ENCODE results near the gene CELF2. TPM values are rescaled to one million over a fixed set of nuclear protein-coding genes. Genes with fewer than 3 reads are reported as not detected.
A peak's percentile ranks its signal among the peaks of the same experiment; 100 is the strongest.

The CELF2 gene
- total and polyA plus RNA-seq, 2 of the 4 experiments (the other 2 are of a cell fraction): 3.5 to 6.6 TPM

DNA sequence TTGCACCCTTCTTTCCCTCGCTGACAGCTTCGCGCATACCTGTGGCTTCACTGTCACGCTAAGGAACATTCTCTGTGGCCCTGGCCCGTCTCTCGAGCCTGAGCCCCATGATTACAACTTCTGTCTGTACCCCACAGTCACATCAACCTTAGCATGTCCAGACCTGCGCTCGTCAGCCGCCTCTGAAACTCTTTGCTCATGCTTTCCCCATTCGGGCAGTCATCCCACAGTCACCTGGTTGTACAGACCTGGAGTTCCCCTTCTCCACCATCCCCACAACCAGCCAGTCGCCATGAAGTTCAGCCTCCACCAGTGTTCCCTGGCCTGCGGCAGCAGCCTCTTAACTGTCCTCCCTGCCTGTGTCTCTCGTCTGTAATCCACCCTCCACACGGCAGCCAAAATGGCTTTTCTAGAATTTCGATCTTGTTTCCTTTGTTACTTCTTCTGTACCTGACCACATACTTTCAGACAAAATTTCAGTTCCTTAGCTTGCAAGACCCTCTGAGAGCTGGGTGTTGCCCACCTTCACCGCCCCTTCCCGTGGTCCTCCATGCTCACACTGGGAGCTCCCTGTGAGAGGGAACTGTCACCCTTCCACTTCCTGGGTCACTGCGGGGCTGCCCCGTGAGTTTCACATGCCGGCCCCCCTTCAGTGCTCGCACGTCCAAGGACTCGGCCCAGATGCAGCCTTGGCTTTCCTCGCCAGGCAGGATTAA is 229.2 kb downstream of the CELF2 start:
- Histone ChIP-seq H3K9me1 (ENCODE audit: insufficient read depth, low read length) (no peaks in the 10 kb centered on the region; the same call in 1 of the 2 replicates), H3K27ac (ENCODE audit: insufficient read depth, low read length) (no peak overlapping the region), H2BK5ac (ENCODE audit: low read depth, low read length, poor library complexity, severe bottlenecking) (no peak overlapping the region), H3K4me2 (ENCODE audit: low read depth, low read length) (no peak overlapping the region), H3K27me3 (ENCODE audit: control insufficient read depth, insufficient read depth, low read length) (no peaks in the 10 kb centered on the region), H2BK120ac (ENCODE audit: low read depth, low read length) (no peak overlapping the region), H3K36me3 (ENCODE audit: control insufficient read depth, insufficient read depth, low read length) (no peaks in the 10 kb centered on the region), H4K91ac (ENCODE audit: insufficient read depth, low read depth, low read length) (no peak overlapping the region), H2AK9ac (replicated peaks; ENCODE audit: low read depth, low read length, poor library complexity) (peak overlapping the region; percentile 24), H3K23ac (ENCODE audit: low read depth, low read length) (no peak overlapping the region), H3K79me1 (ENCODE audit: low read depth in 1 of 2, low read length in 2 of 2) (no peaks in the 10 kb centered on the region), H3K18ac (ENCODE audit: low read depth, low read length) (no peak overlapping the region), H2BK15ac (ENCODE audit: low read depth, low read length) (no peak overlapping the region), H2BK20ac (ENCODE audit: low read depth, low read length) (no peak overlapping the region), H3K9me3 (ENCODE audit: control insufficient read depth, insufficient read depth, low read length) (no peaks in the 10 kb centered on the region; the same call in 1 of the 2 replicates), H3K9ac (ENCODE audit: low read depth, low read length) (no peak overlapping the region), H4K8ac (ENCODE audit: low read depth in 2 of 2, low read length in 2 of 2) (no peak overlapping the region), H3K4ac (ENCODE audit: low read depth, low read length) (no peak overlapping the region), H2AK5ac (ENCODE audit: low read depth, low read length) (no peak overlapping the region), H3K4me3 (ENCODE audit: insufficient read depth, low read depth, low read length) (no peak overlapping the region), H3K4me1 (ENCODE audit: control insufficient read depth, insufficient read depth, low read length) (peaks cover 5% of the 10 kb centered on the region), H4K5ac (ENCODE audit: low read depth, low read length) (no peak overlapping the region), H3K14ac (replicated peaks; ENCODE audit: low read depth, low read length) (no peak overlapping the region), H4K20me1 (ENCODE audit: insufficient read depth, low read length) (no peaks in the 10 kb centered on the region), H2AFZ (replicated peaks; ENCODE audit: low read length, poor library complexity) (no peak overlapping the region), H3K56ac (ENCODE audit: extremely low read depth, insufficient read depth, low read length) (no peak overlapping the region)
- BruUV-seq (replicated peaks): no TSS peak
- intact Hi-C loops (cut with micrococcal nuclease): no loop called here
- ATAC-seq (ENCODE audit: low read depth) (no peak), DNase-seq (no peak)
- in situ Hi-C loops (cut with MboI; ENCODE audit: low sequenced_read_pairs): no loop called here
- POLR2A ChIA-PET (ENCODE audit: unreplicated experiment): no interaction called here
- CTCF ChIA-PET: no interaction called here
- TF ChIP-seq, protein P1, sequence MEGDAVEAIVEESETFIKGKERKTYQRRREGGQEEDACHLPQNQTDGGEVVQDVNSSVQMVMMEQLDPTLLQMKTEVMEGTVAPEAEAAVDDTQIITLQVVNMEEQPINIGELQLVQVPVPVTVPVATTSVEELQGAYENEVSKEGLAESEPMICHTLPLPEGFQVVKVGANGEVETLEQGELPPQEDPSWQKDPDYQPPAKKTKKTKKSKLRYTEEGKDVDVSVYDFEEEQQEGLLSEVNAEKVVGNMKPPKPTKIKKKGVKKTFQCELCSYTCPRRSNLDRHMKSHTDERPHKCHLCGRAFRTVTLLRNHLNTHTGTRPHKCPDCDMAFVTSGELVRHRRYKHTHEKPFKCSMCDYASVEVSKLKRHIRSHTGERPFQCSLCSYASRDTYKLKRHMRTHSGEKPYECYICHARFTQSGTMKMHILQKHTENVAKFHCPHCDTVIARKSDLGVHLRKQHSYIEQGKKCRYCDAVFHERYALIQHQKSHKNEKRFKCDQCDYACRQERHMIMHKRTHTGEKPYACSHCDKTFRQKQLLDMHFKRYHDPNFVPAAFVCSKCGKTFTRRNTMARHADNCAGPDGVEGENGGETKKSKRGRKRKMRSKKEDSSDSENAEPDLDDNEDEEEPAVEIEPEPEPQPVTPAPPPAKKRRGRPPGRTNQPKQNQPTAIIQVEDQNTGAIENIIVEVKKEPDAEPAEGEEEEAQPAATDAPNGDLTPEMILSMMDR (conservative IDR thresholded peaks at IDR 0.05; ENCODE audit: low read depth, low read length): no peak
- no peak for TF ChIP-seq CEBPB (IDR thresholded peaks at IDR 0.05; ENCODE audit: low read depth, low read length)
- no peak for TF ChIP-seq SMC3 (IDR thresholded peaks at IDR 0.05; ENCODE audit: low read depth, low read length)
- TF ChIP-seq MAZ (IDR thresholded peaks at IDR 0.05; ENCODE audit: borderline replicate concordance, low read depth, low read length): no peak
- no peak for TF ChIP-seq MAFK (IDR thresholded peaks at IDR 0.05; ENCODE audit: low read depth, low read length)
- TF ChIP-seq, protein P2, sequence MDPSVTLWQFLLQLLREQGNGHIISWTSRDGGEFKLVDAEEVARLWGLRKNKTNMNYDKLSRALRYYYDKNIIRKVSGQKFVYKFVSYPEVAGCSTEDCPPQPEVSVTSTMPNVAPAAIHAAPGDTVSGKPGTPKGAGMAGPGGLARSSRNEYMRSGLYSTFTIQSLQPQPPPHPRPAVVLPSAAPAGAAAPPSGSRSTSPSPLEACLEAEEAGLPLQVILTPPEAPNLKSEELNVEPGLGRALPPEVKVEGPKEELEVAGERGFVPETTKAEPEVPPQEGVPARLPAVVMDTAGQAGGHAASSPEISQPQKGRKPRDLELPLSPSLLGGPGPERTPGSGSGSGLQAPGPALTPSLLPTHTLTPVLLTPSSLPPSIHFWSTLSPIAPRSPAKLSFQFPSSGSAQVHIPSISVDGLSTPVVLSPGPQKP (IDR thresholded peaks at IDR 0.05; ENCODE audit: borderline replicate concordance, low read depth, low read length): no peak
- TF ChIP-seq POLR2A (IDR thresholded peaks at IDR 0.05; ENCODE audit: low read depth, low read length): no peak
- TF ChIP-seq, protein P3, sequence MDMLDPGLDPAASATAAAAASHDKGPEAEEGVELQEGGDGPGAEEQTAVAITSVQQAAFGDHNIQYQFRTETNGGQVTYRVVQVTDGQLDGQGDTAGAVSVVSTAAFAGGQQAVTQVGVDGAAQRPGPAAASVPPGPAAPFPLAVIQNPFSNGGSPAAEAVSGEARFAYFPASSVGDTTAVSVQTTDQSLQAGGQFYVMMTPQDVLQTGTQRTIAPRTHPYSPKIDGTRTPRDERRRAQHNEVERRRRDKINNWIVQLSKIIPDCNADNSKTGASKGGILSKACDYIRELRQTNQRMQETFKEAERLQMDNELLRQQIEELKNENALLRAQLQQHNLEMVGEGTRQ (IDR thresholded peaks at IDR 0.05; ENCODE audit: low read depth, low read length): no peak
- no peak for TF ChIP-seq RFX5 (IDR thresholded peaks at IDR 0.05; ENCODE audit: low read depth, low read length)
- TF ChIP-seq CHD1 (IDR thresholded peaks at IDR 0.05; ENCODE audit: low read depth, low read length): no peak
- TF ChIP-seq BHLHE40 (IDR thresholded peaks at IDR 0.05; ENCODE audit: low read depth, low read length): no peak
- no peak for TF ChIP-seq RAD21 (IDR thresholded peaks at IDR 0.05; ENCODE audit: low read length)
- TF ChIP-seq RCOR1 (IDR thresholded peaks at IDR 0.05; ENCODE audit: insufficient replicate concordance, low read length): no peak
- no peak for TF ChIP-seq FOS (IDR thresholded peaks at IDR 0.05; ENCODE audit: low read depth, low read length)
- TF ChIP-seq NFE2L2 (IDR thresholded peaks at IDR 0.05; ENCODE audit: low read depth, low read length): no peak
- TF ChIP-seq MXI1 (IDR thresholded peaks at IDR 0.05; ENCODE audit: borderline replicate concordance, low read depth, low read length): no peak
- dilution Hi-C loops (cut with HindIII; ENCODE audit: low sequenced_read_pairs, unreplicated experiment): no loop called here
- WGBS, 2 experiments (ENCODE audit: extremely low coverage in 2 of 2, insufficient read length in 1 of 2): 93% methylated on average over 12 of the region's 24 CpGs; no CpG with 5 or more reads in 1 of the 2 experiments
